ENCODE data around the gene TRIM54. TPM values are rescaled to one million over a fixed set of nuclear protein-coding genes. Genes with fewer than 3 reads are reported as not detected.
"Not testable (repeated sequence)": the region's sequence is repeated elsewhere in the genome, so short reads cannot be mapped to it uniquely, and the experiment has no call there.

Gene TRIM54
- total RNA-seq, 1 donor from 2014 or later: not detected

DNA sequence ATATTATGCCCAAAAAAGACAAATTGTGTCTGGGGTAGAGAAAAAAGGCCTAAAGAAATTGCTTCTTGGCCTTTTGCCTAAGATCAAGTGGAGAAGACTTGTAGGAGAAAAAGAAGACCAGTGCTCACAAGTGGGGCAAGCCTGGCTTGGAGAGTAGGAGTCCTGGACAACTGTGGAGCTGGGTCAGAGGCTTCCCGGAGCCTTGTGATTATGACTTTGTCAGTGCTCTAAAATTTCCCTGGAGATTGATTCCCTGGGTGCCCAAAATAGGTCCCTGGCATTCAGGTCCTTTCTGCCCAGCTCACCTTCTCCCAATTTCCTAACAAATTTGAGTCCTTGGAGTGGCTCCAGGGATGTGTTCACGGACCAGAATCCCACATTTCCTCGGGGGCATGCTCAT is 787 bp upstream of the TRIM54 start:
- no peak for DNase-seq (ENCODE audit: low read depth, low spot score)

DNA sequence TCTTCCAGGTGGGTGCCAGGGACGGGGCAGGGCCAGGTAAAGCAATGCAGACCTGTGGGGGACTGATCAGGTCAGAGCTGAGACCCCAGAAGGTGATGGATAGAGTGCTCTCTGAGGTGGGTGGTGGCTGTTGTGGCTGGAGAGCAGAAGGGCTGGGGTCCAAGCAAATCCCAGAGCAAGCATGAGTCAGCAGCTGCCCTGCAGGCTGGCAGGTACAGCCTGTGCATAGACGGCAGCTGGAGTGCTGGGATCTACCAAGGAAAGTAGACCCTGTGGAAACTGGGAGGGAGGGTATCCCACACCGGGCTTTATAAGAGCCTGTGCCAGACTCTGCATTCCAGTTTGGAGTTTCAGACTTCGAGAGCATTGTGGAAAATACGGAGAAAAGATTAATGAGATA is 663 bp downstream of the TRIM54 start:
- DNase-seq (ENCODE audit: low read depth, low spot score): no peak

DNA sequence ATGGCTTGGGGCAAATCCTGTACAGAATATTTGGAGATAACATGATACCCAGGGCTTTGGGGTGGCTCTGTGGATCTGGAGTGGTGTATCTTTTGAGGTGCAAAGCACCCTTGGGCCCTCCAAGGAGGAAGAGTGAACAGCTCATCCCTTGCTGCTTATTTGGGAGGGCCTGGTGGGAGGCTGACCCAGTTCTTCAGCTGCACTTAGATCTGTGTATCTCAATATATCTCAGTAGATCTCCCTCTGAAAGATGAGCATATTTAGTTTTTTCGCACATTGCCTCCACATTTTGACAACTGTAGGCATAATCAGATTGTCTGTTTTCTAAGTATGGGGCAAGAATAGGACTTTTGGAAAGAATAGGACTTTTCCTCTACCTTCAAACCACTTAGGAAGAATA is 2.8 kb downstream of the TRIM54 start:
- no peak for DNase-seq (ENCODE audit: low read depth, low spot score)

DNA sequence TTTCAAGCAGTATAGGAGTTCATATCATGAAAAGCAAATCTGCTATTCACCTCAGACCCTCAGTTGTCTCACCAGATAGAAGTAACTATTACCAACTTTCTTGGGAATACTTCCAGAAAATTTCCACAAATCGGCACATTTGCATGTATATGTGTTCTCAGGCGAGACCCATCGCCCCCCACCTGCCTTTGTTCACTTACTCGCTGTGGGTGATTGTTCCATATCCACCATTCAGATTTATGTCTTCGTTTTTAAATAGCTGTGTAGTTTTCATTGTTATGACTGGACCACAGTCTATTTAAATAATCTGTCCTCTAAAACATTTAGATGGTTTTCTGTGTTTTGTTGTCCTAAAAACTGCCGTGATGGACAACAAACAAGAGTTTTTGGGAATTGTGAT is 3.3 kb downstream of the TRIM54 start:
- no peak for DNase-seq (ENCODE audit: low read depth, low spot score)

DNA sequence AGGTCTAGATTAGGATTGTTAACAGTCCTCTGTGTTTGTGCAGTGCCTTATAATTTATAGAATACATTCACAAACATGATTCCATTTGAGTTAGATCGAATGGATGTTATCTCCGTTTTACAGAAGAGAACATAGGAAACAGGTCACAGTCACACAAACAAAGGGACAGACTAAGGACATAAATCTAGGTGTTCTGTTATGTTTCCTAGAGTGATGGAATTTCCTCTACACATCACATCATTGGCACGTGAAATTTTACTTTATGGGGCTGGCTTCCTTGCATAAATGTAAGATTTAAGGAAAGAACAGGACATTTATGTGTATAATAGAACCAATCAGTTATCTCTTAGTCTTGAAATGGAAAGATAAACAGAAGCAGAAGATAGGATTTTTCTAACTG is 6.4 kb downstream of the TRIM54 start:
- peak; percentile 32 for DNase-seq (ENCODE audit: low read depth, low spot score)

DNA sequence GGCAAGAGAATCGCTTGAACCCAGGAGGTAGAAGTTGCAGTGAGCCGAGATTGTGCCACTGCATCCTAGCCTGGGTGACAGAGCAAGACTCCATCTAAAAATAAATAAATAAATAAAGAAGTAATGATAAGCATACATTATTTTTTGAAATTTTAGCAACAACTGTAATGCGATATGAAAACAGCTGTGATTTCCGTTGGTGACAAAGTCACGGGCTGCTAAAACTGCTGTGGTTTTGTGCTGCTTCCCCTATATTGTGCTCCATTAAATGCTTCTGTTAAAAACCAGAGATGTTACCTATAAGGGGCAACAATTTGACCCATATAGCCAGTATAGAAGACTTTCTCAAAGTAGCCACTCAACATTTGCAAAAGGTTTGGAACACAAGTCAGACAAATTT is 8.3 kb downstream of the TRIM54 start:
- DNase-seq (ENCODE audit: low read depth, low spot score): no peak

DNA sequence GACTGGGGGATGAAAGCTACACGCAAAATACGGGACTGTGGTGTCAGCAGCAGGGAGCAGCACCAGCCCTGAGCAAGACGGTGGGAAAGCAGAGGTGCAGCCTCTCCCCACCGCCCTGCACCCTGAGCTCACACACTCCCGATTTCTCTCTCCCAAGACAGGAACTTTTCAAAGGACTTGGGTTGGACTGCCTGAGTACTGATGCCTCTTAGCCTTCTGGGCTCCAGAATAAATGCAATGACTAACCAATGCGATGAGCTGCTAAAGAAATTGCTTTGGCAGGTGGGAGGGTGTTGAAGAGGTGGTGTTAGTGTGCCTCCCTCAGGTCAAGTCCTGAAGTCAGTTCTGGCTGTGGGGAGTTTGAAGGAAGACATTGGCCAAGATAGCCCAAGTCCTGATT is 9.6 kb downstream of the TRIM54 start:
- DNase-seq (ENCODE audit: low read depth, low spot score): no peak

DNA sequence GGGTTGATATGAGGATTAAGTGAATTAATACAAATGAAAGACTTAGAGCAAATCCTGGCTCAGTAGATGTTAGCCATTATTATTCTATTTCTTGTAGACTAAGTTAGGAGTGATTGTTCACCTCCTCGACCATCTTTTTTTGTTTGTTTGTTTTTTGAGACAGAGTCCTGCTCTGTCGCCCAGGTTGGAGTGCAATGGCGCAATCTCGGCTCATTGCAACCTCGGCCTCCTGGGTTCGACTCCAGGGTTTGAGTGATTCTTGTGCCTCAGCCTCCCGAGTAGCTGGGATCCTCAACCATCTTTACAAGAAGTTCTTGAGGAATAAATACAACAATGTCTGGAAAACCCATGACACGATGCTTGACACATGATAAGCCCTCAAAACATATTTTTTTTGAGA is 12.7 kb downstream of the TRIM54 start:
- no peak for DNase-seq (ENCODE audit: low read depth, low spot score)

DNA sequence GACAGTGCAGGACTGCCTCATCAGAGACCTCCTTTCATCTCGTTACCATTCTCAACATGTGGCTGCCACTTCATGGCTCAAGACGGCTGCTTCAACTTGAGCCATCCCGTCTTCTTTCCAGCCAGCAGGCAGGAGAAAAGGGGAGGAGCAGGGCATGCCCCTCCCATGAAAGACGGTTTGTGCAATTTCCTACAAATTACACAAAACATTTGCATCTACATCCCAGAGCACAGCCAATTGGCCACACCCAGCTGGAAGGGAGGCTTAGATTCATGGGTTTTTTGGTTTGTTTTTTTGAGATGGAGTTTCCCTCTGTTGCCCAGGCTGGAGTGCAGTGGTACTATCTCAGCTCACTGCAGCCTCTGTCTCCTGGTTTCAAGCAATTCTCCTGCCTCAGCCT is 14.3 kb downstream of the TRIM54 start:
- DNase-seq (ENCODE audit: low read depth, low spot score): no peak

DNA sequence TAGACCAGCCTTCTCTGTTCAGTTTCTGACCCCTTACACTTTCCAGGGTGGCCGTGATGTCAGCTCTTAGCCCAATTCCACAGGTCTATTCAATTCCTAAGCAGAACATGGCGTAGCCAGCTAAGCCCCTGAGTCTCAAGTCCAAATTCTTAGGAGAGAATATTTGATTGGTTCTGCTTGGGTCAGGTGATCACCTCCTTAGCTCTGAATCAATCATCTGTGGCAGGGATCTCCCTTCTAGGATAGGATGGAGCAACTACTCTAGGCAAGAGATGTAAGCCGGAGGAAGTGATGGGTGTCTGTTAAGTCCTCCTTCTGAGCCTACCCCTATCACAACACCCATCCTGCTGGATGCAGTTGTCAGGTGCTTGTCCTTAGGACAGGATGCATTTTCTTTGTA is 15.0 kb downstream of the TRIM54 start:
- DNase-seq (ENCODE audit: low read depth, low spot score): no peak

DNA sequence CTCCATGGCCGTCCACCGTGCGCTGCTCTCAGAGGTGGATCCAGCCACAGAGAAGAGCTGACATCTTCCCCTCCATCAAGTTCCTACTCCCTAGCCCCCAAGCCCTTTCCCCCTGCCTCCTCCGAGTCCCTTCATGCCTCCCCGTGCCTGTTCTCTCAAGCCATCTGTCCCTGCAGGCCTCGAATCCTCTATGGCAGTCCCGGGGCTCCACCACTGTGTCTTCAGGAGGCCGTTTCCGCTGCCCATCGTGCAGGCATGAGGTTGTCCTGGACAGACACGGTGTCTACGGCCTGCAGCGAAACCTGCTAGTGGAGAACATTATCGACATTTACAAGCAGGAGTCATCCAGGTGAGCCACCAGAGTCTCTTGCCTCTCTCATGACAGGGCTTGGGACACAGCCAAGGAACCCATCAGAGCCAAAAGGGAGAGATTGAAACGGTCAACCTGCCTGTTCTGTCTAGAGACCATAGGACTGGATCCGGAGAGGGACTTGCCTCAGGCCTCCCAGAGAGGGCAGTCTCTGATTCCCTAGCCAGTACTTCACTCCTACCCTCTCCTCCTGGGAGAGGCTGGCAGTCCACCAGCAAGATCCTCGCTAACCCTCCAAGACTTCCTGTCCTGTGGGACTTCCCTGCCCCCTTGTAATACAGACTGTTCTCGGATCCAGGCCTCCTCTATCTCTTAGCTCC is 16.3 kb downstream of the TRIM54 start:
- no peak for DNase-seq (ENCODE audit: low read depth, low spot score)

DNA sequence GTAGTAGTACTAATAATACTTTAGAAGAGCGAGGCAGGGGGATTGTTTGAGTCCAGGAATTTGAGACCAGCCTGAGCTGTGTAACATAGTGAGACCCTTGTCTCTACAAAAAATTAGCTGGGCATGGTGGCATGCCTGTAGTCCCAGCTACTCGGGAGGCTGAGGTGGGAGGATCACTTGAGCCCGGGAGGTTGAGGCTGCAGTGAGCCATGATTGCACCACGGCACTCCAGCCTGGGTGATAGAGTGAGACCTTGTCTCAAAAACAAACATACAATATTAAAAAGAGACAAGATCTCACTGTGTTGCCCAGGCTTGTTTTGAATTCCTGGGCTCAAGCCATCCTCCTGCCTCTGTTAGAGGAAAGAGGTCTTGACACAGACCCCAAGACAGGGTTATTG is 18.4 kb downstream of the TRIM54 start:
- not testable (repeated sequence) for DNase-seq (ENCODE audit: low read depth, low spot score)

DNA sequence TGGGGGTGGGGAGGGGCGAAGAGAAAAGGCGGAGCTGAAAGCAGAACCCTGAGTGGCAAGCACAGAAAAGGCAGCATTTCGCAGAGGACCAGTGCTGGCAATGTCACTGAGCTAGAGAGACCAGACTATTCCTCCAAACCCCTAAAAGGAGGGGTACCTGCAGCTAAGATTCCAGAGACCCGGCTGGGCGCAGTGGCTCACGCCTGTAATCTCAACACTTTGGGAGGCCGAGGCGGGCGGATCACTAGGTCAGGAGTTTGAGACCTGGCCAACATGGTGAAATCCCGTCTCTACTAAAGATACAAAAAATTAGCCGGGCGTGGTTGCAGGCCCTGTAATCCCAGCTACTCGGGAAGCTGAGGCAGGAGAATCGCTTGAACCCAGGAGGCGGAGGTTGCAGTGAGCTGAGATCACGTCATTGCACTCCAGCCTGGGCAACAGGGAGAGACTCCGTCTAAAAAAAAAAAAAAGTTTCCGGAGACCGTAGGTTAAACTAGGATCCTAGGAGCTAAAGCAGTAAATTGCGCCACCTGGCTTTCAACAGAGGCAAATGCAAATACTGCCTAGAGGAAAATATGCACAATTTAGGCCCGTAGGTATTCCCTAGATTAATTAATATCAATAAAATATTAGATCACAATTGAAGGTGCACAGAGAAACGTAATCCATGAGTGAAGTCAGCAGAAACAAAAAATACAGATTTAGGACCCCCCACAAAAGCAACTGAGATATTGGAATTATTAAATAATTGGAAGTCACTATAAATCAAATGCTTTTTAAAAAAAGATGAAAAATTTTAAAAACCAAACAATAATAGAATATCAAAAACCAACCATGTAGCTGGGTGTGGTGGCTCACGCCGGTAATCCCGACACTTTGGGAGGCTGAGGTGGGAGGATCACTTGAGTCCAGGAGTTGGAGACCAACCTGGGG is 21.1 kb downstream of the TRIM54 start:
- no peak for DNase-seq (ENCODE audit: low read depth, low spot score)

DNA sequence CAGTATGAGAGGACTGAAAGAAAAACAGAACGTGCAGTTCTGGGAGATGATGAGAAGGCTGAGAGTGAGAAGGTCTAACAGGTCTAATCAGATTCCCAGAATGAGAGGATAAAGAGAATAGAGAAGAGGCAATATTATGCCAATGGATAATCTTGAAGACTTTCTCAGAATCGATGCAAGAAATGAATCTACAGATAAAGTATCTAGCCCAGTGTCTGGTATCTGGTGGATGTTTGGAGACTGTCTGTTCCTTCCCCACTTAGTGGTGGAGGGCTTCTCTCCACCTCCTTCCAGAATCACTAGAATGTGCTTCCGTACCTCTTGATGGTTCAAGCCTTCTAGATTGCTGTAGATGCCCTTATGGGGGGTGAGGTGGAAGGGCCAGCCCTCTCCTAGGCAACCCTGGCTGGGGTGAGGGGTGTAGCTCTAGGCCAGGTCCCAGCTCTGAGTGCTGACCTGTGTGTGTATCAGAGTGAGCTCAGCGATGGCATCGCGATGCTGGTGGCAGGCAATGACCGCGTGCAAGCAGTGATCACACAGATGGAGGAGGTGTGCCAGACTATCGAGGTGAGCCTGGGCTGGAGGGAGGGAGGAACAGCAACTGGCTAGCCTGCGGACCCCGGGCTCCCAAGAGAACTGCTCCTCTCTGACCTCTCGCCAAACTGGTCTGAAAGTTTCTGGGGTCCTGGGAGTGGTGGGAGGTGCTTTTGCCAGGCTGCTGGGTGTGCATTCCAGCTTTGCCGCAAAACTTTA is 22.4 kb downstream of the TRIM54 start:
- no peak for DNase-seq (ENCODE audit: low read depth, low spot score)

DNA sequence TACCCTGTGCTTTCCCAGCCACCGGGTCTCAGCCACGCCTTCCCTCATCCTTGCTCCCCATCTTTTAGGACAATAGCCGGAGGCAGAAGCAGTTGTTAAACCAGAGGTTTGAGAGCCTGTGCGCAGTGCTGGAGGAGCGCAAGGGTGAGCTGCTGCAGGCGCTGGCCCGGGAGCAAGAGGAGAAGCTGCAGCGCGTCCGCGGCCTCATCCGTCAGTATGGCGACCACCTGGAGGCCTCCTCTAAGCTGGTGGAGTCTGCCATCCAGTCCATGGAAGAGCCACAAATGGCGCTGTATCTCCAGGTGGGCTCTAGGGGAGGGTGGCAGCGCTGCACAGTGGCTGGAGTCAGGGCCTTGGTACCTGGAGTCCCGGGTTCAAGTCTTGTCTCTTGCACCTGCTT is 23.3 kb downstream of the TRIM54 start:
- no peak for DNase-seq (ENCODE audit: low read depth, low spot score)

DNA sequence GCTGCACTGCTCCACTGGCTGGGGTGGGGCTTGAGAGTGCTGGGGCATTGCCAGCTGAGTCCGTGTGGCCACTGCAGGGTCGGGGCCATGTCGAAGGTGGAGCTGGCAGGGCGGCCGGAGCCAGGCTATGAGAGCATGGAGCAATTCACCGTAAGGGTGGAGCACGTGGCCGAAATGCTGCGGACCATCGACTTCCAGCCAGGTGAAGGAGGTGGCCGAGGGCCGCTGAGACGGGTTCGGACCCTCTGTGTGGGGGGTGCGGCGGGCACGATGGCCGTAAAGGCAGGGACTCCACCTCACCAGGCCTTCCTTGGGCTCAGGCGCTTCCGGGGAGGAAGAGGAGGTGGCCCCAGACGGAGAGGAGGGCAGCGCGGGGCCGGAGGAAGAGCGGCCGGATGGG is 23.9 kb downstream of the TRIM54 start:
- DNase-seq (ENCODE audit: low read depth, low spot score): no peak

DNA sequence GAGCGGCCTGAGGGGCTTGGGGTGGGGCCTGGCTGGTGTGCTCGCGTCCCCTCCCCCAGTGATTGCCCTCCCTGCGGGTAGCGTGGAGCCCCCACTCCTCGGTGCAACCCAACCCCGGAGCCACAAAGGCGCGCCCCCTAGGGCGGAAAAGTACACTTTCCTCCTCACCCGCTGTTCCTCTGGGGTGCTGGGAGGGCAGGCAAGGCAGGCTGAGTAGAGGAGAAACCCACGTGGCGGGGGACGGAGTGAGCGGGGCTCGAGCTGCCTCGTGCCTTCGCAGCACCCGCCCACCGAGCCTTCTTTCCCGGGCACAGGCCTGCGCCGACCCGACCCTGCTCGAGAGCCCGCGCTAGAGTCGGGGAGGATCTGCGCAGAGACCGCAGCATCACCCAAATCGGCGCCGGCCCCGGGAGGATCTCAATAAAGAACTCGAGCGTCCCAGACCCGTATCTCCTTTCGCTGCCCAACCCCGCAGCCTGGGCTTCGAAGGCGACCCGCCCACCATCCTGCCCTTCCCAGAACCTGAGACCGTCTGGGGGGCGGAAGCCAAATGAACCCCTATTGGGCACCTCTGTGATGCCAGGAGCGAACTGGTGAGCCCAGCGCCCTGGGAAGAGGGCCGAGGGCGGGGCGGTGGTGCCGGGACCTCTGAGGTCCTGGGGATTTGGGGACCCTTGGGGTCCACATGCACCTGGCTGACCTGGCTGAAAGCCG is 24.5 kb downstream of the TRIM54 start:
- DNase-seq (ENCODE audit: low read depth, low spot score): no peak

DNA sequence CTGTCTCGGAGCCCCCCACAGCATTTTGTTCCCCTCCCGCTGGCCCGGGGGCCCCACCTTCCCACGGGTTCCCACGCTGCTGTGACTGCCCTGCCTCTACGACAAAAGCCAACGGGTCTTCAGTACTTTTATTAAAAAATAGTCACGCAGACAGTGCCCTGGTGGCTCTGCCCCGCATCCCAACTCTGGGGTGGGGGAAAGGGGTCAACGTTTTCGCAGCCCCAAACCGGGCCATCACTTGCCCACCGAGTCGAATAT is 25.0 kb downstream of the TRIM54 start:
- no peak for DNase-seq (ENCODE audit: low read depth, low spot score)

DNA sequence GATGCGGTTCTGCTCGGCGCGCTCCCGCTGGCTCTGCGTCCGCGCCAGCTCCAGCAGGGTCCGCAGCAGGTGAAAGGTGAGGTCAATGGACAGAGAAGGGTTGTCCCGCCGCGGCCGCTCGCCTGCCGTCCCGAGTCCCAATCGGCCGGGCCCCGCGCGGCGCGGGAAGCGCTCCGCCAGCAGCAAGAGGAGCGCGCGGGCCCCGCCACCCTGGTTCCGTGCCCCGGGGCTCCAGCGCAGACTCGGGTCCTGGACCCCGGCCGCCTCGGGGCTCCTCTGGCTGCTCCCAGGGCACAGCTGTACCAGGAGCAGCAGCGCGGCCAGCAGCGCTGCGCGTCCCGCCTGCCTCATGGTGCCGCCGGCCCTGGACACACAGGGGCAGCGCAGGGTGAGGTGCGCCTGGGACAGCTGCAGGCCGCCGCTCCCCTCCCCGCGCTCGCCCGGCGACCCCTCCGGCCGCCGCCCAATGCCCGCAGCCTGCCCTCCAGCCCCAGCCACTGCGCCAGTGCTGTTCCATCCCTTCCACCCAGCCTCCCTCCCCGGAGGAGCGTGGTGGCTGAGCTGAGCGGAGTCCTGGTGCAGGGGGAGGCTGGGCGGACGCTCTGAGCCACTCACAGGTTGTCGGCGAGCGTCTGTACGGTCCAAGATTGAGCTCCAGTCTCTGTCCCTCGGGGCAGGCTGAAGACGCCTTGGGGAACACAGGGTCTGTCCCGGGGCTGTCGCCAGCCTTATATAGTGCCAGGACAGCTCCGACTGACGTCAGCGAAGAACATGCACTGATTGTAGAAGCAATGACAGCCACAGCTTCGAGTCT is 25.5 kb downstream of the TRIM54 start:
- DNase-seq (ENCODE audit: low read depth, low spot score): no peak

DNA sequence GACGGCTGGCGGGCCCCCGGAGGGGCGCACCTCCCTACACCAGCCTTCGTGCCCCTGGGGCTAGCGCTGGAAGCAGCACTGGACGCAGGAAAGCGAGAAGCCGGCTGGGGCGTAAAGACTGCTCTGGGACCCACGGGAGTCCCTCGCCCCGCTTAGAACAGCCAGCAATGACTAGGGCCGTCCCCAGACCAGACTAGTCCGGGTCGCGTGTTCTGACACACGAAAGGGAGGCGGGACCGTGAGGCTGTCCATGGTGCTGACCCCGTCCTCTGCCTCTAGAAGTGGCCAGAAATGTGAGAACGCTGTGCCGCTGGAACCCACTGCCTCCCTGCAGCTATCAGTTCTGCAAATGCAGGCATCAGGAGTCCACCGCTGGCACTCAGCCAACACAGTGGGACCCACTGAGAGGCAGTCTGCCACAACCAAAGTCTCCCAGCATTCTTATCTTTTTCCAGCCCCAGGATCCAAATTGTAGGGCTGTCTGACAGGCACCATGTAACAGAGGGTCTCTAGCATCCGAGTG is 26.2 kb downstream of the TRIM54 start, which contains the start of gene UCN:
UCN (minus strand) TSS at position 87 of the 523 bp plus-strand sequence. CDS start 550 bp downstream, outside the sequence.
- no peak for DNase-seq (ENCODE audit: low read depth, low spot score)

DNA sequence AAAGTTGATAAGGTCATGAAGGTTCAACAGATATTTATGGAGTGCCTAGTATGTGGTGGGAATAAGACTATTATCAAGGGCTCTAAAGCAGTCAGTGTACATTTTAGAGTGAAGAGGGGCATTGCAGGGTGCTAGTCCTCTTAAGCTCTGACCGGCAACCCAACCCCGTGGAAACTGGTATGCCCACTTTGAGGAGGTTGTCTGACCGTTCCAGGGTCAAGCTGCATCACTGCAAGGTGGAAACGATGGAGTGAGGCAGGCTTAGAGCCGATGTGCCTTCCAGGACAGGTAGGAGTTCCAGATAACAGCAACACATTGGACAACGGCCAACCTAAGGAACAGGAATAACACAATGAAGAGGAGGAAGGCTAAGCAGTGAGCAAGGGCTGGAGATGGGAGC is 27.4 kb downstream of the TRIM54 start:
- DNase-seq (ENCODE audit: low read depth, low spot score): no peak

All from pulmonary artery endothelial cell (primary cell).